Measurements from ENCODE around the gene SH3GLB2.
"Not testable (repeated sequence)": the region's sequence is repeated elsewhere in the genome, so short reads cannot be mapped to it uniquely, and the experiment has no call there.

Gene SH3GLB2

GRCh38 chr9:129053020-129053419 lies 24.9 kb upstream of the SH3GLB2 start:
- no peak for DNase-seq

- DNase-seq: peak; percentile 69
Measured at GRCh38 chr9:129052592-129052991, 24.5 kb upstream of the SH3GLB2 start.

GRCh38 chr9:129042016-129042415 lies 13.9 kb upstream of the SH3GLB2 start:
- DNase-seq: no peak

GRCh38 chr9:129040113-129040643 lies 12.0 kb upstream of the SH3GLB2 start:
- DNase-seq: no peak

GRCh38 chr9:129038109-129038852 lies 10.2 kb upstream of the SH3GLB2 start:
- no peak for DNase-seq

- no peak for DNase-seq
Measured at GRCh38 chr9:129037767-129038098, 9.6 kb upstream of the SH3GLB2 start.

GRCh38 chr9:129036923-129037766 lies 9.0 kb upstream of the SH3GLB2 start:
- no peak for DNase-seq

- peak; percentile 100 for DNase-seq
Measured at GRCh38 chr9:129036241-129036922, 8.3 kb upstream of the SH3GLB2 start, which contains the start of gene MIGA2. TSS of gene MIGA2 (plus strand) at chr9:129036626. CDS start at chr9:129040595, 3,969 bp downstream.

- not testable (repeated sequence) for DNase-seq
Measured at GRCh38 chr9:129035838-129036237, 7.7 kb upstream of the SH3GLB2 start.

- no peak for DNase-seq
Measured at GRCh38 chr9:129033216-129033615, 5.1 kb upstream of the SH3GLB2 start.

GRCh38 chr9:129032541-129033159 lies 4.5 kb upstream of the SH3GLB2 start:
- DNase-seq: no peak

GRCh38 chr9:129031514-129031913 lies 3.4 kb upstream of the SH3GLB2 start:
- no peak for DNase-seq

- no peak for DNase-seq
Measured at GRCh38 chr9:129030191-129030590, 2.1 kb upstream of the SH3GLB2 start.

GRCh38 chr9:129027685-129028191 lies 393 bp downstream of the SH3GLB2 start:
- DNase-seq: peak; percentile 84

- no peak for DNase-seq
Measured at GRCh38 chr9:129027224-129027684, 877 bp downstream of the SH3GLB2 start.

- DNase-seq: no peak
Measured at GRCh38 chr9:129026442-129027223, 1.5 kb downstream of the SH3GLB2 start.

GRCh38 chr9:129023908-129024233 lies 4.3 kb downstream of the SH3GLB2 start:
- no peak for DNase-seq

- DNase-seq: peak; percentile 51
Measured at GRCh38 chr9:129023036-129023907, 4.9 kb downstream of the SH3GLB2 start.

- no peak for DNase-seq
Measured at GRCh38 chr9:129022037-129022436, 6.1 kb downstream of the SH3GLB2 start.

GRCh38 chr9:129021091-129021490 lies 7.0 kb downstream of the SH3GLB2 start:
- DNase-seq: no peak

GRCh38 chr9:129014608-129015007 lies 13.5 kb downstream of the SH3GLB2 start:
- no peak for DNase-seq
